Activated CD4-positive, alpha-beta T cell treated with anti-CD3 and anti-CD28 coated beads, Interleukin-2, amount 50 U/mL, for 16 hours (primary cell): ENCODE measurements around the gene VGLL4.

ENCODE experiments used
- DNase-seq: peaks from one replicate; pipeline ENCODE4 v3.0.0-alpha.2; 2020

VGLL4 gene

GRCh38 chr3:11651900-11652299, 8.2 kb upstream of the VGLL4 start:
- peak; percentile 53 for DNase-seq

- DNase-seq = no peak
These were observed 7.8 kb upstream of the VGLL4 start for GRCh38 chr3:11651477-11651876.

GRCh38 chr3:11650391-11650790, 6.7 kb upstream of the VGLL4 start:
- no peak for DNase-seq

GRCh38 chr3:11648735-11649134, 5.0 kb upstream of the VGLL4 start:
- no peak for DNase-seq

- no peak for DNase-seq
These were observed 513 bp downstream of the VGLL4 start for GRCh38 chr3:11643201-11643603.

- peak; percentile 85 for DNase-seq
These were observed 1.1 kb downstream of the VGLL4 start for GRCh38 chr3:11642431-11643191.

- no peak for DNase-seq
These were observed 1.9 kb downstream of the VGLL4 start for GRCh38 chr3:11641683-11642430.

- no peak for DNase-seq
These were observed 2.4 kb downstream of the VGLL4 start for GRCh38 chr3:11641316-11641682.

- no peak for DNase-seq
These were observed 3.6 kb downstream of the VGLL4 start for GRCh38 chr3:11640009-11640673.

- no peak for DNase-seq
These were observed 5.0 kb downstream of the VGLL4 start for GRCh38 chr3:11638495-11639358.

- no peak for DNase-seq
These were observed 5.7 kb downstream of the VGLL4 start for GRCh38 chr3:11637901-11638458.

GRCh38 chr3:11636394-11636770, 7.3 kb downstream of the VGLL4 start:
- no peak for DNase-seq

GRCh38 chr3:11635680-11636393, 7.9 kb downstream of the VGLL4 start:
- no peak for DNase-seq

GRCh38 chr3:11634974-11635612, 8.6 kb downstream of the VGLL4 start:
- no peak for DNase-seq

- DNase-seq = no peak
These were observed 9.6 kb downstream of the VGLL4 start for GRCh38 chr3:11634081-11634635.

GRCh38 chr3:11632966-11633365, 10.7 kb downstream of the VGLL4 start:
- no peak for DNase-seq

GRCh38 chr3:11632564-11632963, 11.2 kb downstream of the VGLL4 start:
- no peak for DNase-seq

- no peak for DNase-seq
These were observed 11.9 kb downstream of the VGLL4 start for GRCh38 chr3:11631820-11632219.

- no peak for DNase-seq
These were observed 14.0 kb downstream of the VGLL4 start for GRCh38 chr3:11629716-11630115.

GRCh38 chr3:11627612-11628011, 16.1 kb downstream of the VGLL4 start:
- DNase-seq = no peak

- peak; percentile 90 for DNase-seq
These were observed 17.6 kb downstream of the VGLL4 start for GRCh38 chr3:11626084-11626463.
